GM23338 (cell line): ENCODE measurements around the gene CD28.

Experiments
- CREB1 ChIP-seq: fragments of 250-450 bp; sonication (Bioruptor Pico); IDR thresholded peaks from 2 replicates; pipeline ENCODE4 v1.5.0; 2020; ENCODE audit warnings: low read depth, mild to moderate bottlenecking, moderate library complexity
- CTCF ChIP-seq, 2 experiments: fragments of 200-600 bp in 1 of 2; sonication (generic) in 1 of 2; conservative IDR thresholded peaks; 2 replicates each; pipeline versions ENCODE4 v1.5.1 to v1.6.1; 2016 to 2017; ENCODE audit warnings: antibody characterized with exemption in 2 of 2, low read depth in 2 of 2, mild to moderate bottlenecking in 2 of 2, moderate library complexity in 1 of 2
- ETS1 ChIP-seq: IDR thresholded peaks from 2 replicates; pipeline ENCODE4 v1.6.1; 2016; ENCODE audit warnings: antibody characterized with exemption
- EZH2 ChIP-seq: fragments of 200-600 bp; sonication (generic); IDR thresholded peaks from one replicate; pipeline ENCODE4 v1.8.0; 2017; ENCODE audit warnings: antibody characterized with exemption, mild to moderate bottlenecking, low read depth; ENCODE audit not compliant: unreplicated experiment
- EZH2phosphoT487 ChIP-seq: fragments of 200-600 bp; sonication (generic); IDR thresholded peaks from one replicate; pipeline ENCODE4 v1.8.1; 2018; ENCODE audit warnings: antibody characterized with exemption; ENCODE audit not compliant: unreplicated experiment
- JUNB ChIP-seq: IDR thresholded peaks from one replicate; pipeline ENCODE4 v1.6.1; 2016; ENCODE audit warnings: antibody characterized with exemption; ENCODE audit not compliant: unreplicated experiment
- POLR2AphosphoS5 ChIP-seq: IDR thresholded peaks from 2 replicates; pipeline ENCODE4 v1.6.1; 2016; ENCODE audit warnings: antibody characterized with exemption, low read depth
- REST ChIP-seq: IDR thresholded peaks from one replicate; pipeline ENCODE4 v1.6.1; 2018; ENCODE audit warnings: antibody characterized with exemption; ENCODE audit not compliant: unreplicated experiment
- STAT1 ChIP-seq: IDR thresholded peaks from one replicate; pipeline ENCODE4 v1.6.1; 2016; ENCODE audit warnings: antibody characterized with exemption; ENCODE audit not compliant: unreplicated experiment
- ZNF114 ChIP-seq: fragments of 250-450 bp; sonication (Bioruptor Pico); IDR thresholded peaks from 2 replicates; pipeline ENCODE4 v1.5.0; 2020; ENCODE audit warnings: mild to moderate bottlenecking, moderate library complexity
- ZNF331 ChIP-seq: fragments of 250-450 bp; sonication (Bioruptor Pico); IDR thresholded peaks from 2 replicates; pipeline ENCODE4 v1.5.0; 2020; ENCODE audit warnings: low read depth, mild to moderate bottlenecking, moderate library complexity
- ZNF462 ChIP-seq: fragments of 250-450 bp; sonication (Bioruptor Pico); IDR thresholded peaks from 2 replicates; pipeline ENCODE4 v1.5.0; 2020; ENCODE audit warnings: mild to moderate bottlenecking, moderate library complexity

GRCh38 chr2:203711399-203711798, 5.0 kb downstream of the CD28 start:
- TF ChIP-seq REST = no peak
- no peak for TF ChIP-seq EZH2
- no peak for TF ChIP-seq CTCF (conservative IDR thresholded peaks at IDR 0.05; ENCODE audit: low read depth in 2 of 2)
- no peak for TF ChIP-seq POLR2AphosphoS5
- no peak for TF ChIP-seq STAT1
- no peak for TF ChIP-seq JUNB
- TF ChIP-seq EZH2phosphoT487 = no peak
- TF ChIP-seq CREB1 = no peak
- no peak for TF ChIP-seq ETS1
- TF ChIP-seq ZNF331 (CRISPR knock-in tag) = no peak
- no peak for TF ChIP-seq ZNF114 (CRISPR knock-in tag)
- no peak for TF ChIP-seq ZNF462 (CRISPR knock-in tag)
